DLD1 (cell line): Measurements from ENCODE around the gene ITGA5.

Experiments
- in situ Hi-C: cut with HindIII; loops from 2 replicates; pipeline ENCODE4 v1.10.0; 2017; ENCODE audit warnings: low sequenced_read_pairs

Gene ITGA5

GRCh38 chr12:54373649-54374561, 45.2 kb downstream of the ITGA5 start:
- in situ Hi-C loops, result loop anchor here (25.0 kb wide), 1 partner anchor 162 kb away; no protein-coding TSS in a partner anchor

- in situ Hi-C loops, result loop anchor here (25.0 kb wide), 1 partner anchor 160 kb away; no protein-coding TSS in a partner anchor
These were observed 46.8 kb downstream of the ITGA5 start for GRCh38 chr12:54372113-54372806.

DNA sequence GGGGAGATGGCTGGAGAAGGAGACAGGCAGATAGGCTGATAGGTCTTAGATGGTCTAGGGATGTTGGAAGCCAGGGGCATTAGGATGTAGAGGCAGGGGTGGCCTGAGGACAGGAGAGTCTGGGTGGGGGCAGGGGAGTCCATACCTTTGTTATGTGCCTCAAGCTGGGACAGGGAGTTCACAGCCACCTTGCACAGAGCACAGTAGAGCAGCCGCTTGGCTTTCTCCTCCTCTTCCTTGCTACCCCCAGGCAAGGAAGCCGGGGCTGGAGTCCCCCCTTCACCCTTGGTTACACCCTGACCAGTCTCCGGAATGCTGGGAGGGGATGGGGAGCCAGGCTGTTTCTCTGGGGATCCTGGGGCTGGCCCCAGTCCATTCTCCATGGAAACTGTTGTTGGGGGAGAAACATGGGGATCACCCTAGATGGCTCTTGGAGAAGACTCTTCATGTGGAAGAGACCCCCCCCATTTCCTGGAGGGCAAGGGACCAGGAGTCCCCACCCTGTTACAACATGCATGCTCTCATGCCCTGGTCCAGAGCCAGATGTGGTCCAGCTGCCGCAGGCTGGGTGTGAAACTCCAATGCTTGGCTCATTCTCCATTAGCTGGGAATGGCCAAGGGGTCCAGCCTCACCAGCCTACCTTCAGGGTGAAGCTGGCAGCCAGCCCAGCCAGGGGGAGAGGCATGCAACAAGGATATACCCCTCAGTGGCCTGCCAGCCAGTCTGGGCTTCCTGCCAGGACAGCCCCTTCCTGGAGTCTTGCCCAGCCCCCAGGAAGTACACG, 47.5 kb downstream of the ITGA5 start:
- in situ Hi-C loops, result loop anchor here (25.0 kb wide), 1 partner anchor 159 kb away; no protein-coding TSS in a partner anchor

- in situ Hi-C loops, result loop anchor here (25.0 kb wide), 1 partner anchor 158 kb away; no protein-coding TSS in a partner anchor
These were observed 48.8 kb downstream of the ITGA5 start for GRCh38 chr12:54370171-54370730.

DNA sequence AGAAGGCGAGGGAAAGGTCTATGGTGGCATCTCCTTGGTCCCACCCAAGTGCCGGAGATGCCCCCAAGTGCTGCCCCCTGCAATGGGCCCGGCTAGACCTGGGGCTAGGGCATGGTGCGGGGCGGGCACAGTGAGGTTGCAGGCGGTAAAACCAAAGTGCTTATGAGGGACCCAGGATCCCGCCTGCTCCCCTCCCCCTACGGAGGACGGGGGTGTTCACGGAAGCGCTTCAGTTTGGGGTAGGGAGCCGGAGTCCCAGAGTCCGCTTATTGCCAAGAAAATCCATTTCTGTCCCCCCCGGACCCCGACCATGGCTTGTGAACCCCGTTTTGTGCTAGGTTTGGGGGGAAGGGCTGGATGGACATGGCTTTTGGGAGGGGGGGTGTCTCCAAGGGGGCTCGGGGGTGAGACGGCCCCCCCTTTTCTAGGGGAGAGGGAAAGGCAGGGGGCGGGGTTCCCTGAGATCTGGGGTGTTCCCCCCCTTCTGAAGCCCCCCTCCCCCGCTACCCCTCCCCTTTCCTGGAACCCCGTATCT, 49.4 kb downstream of the ITGA5 start:
- in situ Hi-C loops, result loop anchor here (25.0 kb wide), 1 partner anchor 157 kb away; no protein-coding TSS in a partner anchor

- in situ Hi-C loops, result loop anchor here (25.0 kb wide), 1 partner anchor 157 kb away; no protein-coding TSS in a partner anchor
These were observed 50.1 kb downstream of the ITGA5 start for GRCh38 chr12:54368709-54369596.

GRCh38 chr12:54368025-54368708, 50.9 kb downstream of the ITGA5 start:
- in situ Hi-C loops, result loop anchor here (25.0 kb wide), 1 partner anchor 156 kb away; no protein-coding TSS in a partner anchor

DNA sequence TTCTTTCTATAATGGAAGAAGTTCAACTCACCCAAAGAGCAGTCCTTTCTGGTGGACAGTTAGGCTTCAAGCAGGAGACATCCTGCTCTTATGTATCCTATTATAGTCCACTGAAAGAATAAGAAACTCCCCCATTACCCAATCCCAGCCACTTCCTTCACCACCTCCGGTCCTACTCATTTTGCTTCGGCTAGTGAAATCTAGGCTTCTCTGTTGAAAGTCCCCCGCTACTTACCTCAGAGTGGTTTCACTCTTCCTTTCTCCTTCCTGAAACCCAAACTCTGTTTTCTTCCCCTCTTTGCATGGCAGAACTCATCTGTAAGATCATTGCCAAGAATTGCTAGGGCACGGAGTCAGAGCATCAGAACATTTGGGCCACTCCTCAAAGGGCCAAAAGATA, 54.7 kb downstream of the ITGA5 start, which contains the start of gene GPR84:
GPR84 (minus strand) TSS at position 74 of the 400 bp plus-strand sequence. CDS start 635 bp downstream, outside the sequence.
- in situ Hi-C loops, result loop anchor here (25.0 kb wide), 1 partner anchor 152 kb away; no protein-coding TSS in a partner anchor

GRCh38 chr12:54363618-54364017, 55.4 kb downstream of the ITGA5 start:
- in situ Hi-C loops, result loop anchor here (25.0 kb wide), 1 partner anchor 151 kb away; no protein-coding TSS in a partner anchor

DNA sequence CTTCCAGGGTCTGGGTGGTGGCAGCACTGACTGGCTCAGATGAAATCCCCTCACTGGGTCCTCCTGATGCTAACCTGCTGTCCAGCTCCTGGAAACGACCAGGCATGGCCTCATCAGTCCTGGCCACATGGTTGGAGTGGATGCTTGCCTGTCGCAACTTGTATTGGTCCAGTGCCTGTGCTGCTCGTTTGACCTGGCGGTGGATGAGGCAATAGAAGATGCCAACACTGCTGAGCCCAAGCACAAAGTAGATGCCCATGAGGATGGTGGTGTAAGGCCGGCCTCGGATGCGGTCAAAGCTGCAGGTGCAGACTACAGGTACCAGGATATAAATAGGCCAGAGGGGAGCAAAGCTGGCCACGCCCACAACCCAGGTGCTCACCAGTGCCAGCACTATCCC, 56.0 kb downstream of the ITGA5 start:
- in situ Hi-C loops, result loop anchor here (25.0 kb wide), 1 partner anchor 151 kb away; no protein-coding TSS in a partner anchor

DNA sequence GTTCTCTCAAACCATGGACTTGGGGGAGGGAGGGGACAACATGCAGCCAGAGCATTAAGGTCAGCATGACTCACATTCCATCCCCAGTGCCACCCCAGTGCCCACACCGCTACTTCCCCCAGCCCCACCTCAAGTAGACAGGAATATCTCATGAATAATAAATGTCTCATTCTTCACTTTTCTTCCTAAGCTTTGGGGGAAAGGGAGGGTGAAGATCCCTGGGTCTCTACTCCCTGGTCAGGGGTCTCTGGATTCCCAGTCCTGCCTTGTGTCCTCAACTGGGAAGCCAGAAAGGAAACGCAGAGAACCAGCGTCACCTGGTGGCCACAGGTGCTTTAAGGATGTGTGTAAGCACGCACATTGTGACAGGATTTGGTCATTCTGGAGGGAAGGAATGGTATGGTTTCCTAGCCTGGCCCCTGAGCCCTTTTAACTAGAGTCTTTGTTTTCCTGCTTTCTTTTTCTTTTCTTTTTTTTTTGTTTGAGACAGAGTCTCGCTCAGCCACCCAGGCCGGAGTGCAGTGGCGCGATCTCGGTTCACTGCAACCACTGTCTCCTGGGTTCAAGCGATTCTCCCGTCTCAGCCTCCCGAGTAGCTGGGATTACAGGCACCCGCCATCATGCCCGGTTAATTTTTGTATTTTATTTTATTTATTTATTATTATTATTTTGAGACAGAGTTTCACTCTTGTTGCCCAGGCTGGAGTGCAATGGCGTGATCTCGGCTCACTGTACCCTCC, 58.2 kb downstream of the ITGA5 start:
- in situ Hi-C loops, result loop anchor here (25.0 kb wide), 1 partner anchor 149 kb away; no protein-coding TSS in a partner anchor

DNA sequence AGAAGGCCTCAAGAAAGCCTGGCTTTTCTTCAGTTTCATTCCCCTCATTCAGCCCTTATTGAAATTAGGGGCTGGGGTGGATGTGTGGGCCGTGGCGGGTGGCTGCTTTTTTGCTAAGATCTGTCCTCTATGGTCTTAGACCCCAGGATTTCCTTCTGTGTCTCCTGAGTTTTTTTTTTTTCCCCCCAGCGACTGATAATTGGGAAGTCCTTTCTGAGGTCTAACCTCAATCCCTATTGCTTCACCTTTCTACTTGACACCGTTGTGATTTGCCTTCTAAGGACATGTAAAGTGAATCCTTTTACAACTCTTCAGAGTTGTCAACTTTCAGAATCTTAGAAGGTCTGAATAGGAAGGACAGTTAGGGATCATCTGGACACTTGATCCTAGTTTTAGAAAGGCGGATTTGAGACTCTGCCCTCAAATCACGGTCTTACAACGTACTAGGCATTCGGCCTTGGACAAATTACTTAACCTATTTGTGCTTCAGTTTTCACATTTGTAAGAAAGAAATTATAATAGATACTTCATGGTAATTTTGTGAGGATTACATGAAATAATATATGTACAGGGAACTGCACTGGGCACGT, 59.2 kb downstream of the ITGA5 start:
- in situ Hi-C loops, result loop anchor here (25.0 kb wide), 1 partner anchor 148 kb away; no protein-coding TSS in a partner anchor

DNA sequence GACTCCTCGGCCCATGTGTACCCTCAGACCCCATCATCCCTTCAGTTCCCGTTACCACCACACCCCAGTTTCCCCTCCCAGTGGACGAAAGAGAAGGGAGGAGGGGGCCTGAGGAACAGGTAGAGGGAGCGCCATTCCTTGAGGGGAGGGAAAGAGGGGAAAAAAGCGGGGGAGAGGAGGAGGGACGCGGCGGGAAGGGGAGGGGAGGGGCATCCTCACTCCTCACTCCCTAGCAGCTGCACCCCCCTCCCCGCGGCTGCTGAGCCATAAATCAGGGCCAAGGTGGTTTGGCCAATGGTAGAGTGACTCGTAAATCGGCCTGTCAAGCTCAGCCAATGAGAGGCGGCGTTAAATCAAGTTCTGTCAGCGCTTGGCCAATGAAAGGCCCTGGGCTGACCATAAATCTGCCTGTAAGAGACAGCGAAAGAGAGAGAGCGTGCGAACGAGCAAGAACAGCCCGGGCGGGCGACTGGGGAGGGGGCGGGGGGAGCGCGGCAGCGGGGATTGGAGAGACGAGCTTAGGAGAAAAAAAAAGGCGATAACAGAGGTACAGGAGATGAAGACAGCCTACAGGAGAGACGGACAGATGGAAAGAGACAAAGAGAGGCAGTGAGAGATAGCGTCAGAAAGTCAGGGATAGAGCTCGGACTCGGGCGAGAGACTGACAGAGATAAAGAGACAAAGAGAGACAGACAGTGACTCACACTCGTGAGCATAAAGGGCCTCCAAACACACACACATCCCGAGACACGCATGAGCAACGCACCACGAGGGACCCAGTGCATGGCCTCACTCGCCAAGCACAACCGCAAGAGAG, 59.9 kb downstream of the ITGA5 start:
- in situ Hi-C loops, result loop anchor here (25.0 kb wide), 1 partner anchor 147 kb away; no protein-coding TSS in a partner anchor

GRCh38 chr12:54358191-54358944, 60.7 kb downstream of the ITGA5 start:
- in situ Hi-C loops, result loop anchor here (25.0 kb wide), 1 partner anchor 146 kb away; no protein-coding TSS in a partner anchor
